GM12878 (cell line): Measurements from ENCODE around the gene MEGF11. TPM values are rescaled to one million over a fixed set of nuclear protein-coding genes. Genes with fewer than 3 reads are reported as not detected.

ENCODE experiments used
- ATAC-seq: fragments of 200-7000 bp; cut with Tn5 transposase; 3 replicates; pipeline ENCODE4 v1.9.1; 2020; ENCODE audit warnings: mild to moderate bottlenecking, moderate library complexity
- BruUV-seq: library from RNA; stranded (reverse); fragments of 400-500 nt; replicated peaks from 2 replicates; lab custom pipeline; 2021; lab: Mats Ljungman, UMichigan
- CTCF ChIA-PET: fragments of 300-600 bp; sonication (Branson Sonifier 250); formaldehyde crosslinking; extraction: SDS; loops from one replicate; lab custom pipeline; 2021; ENCODE audit warnings: inconsistent platforms; lab: Yijun Ruan, JAX
- POLR2A ChIA-PET: fragments of 350-600 bp; formaldehyde crosslinking; extraction: SDS; loops from one replicate; lab custom pipeline; 2021; ENCODE audit warnings: inconsistent platforms; lab: Charles Lee
- RAD21 ChIA-PET: fragments of 300-600 bp; sonication (Branson Sonifier 250); formaldehyde crosslinking; loops from one replicate; lab custom pipeline; 2023; ENCODE audit warnings: antibody characterized with exemption; ENCODE audit not compliant: unreplicated experiment; lab: Charles Lee
- SMC1A ChIA-PET: fragments of 300-600 bp; sonication (Branson Sonifier 250); formaldehyde crosslinking; loops from one replicate; lab custom pipeline; 2023; ENCODE audit not compliant: unreplicated experiment, uncharacterized antibody; lab: Charles Lee
- DNase-seq: peaks from one replicate; pipeline ENCODE4 v3.0.0-alpha.2; 2011; ENCODE audit warnings: low read depth, low spot score
- FAIRE-seq: peaks from 3 replicates; lab custom pipeline; 2011; peaks lifted over from hg19 to GRCh38; lab: Jason Lieb, UNC
- H2AFZ ChIP-seq: 2 replicates; pipeline ENCODE4 v1.6.0; 2011; ENCODE audit warnings: low read depth, low read length, control low read depth; ENCODE audit not compliant: control insufficient read depth
- H3K27ac ChIP-seq: 2 replicates; pipeline ENCODE4 v1.5.1; 2011; ENCODE audit warnings: control low read depth; ENCODE audit not compliant: control insufficient read depth, insufficient read depth
- H3K27me3 ChIP-seq, 2 experiments: replicated peaks in 1 of 2; 2 replicates each; pipeline versions ENCODE4 v1.6.0 to v1.6.1; 2011; ENCODE audit warnings: low read length in 1 of 2; ENCODE audit not compliant: control insufficient read depth in 2 of 2, insufficient read depth in 2 of 2
- H3K36me3 ChIP-seq, 2 experiments: 2 replicates each; pipeline ENCODE4 v1.5.1; 2011; ENCODE audit warnings: low read length in 1 of 2; ENCODE audit not compliant: control insufficient read depth in 2 of 2, insufficient read depth in 2 of 2
- H3K4me1 ChIP-seq: 2 replicates; pipeline ENCODE4 v1.6.1; 2011; ENCODE audit warnings: mild to moderate bottlenecking, low read length, moderate library complexity, mixed read lengths; ENCODE audit not compliant: control insufficient read depth, insufficient read depth
- H3K4me2 ChIP-seq: 2 replicates; pipeline ENCODE4 v1.6.0; 2011; ENCODE audit warnings: control low read depth; ENCODE audit not compliant: control insufficient read depth, insufficient read depth
- H3K4me3 ChIP-seq: fragments of 200-600 bp; sonication (generic); 2 replicates; pipeline ENCODE4 v1.5.1; 2016
- H3K79me2 ChIP-seq: 2 replicates; pipeline ENCODE4 v1.6.0; 2011; ENCODE audit warnings: low read length; ENCODE audit not compliant: control insufficient read depth, insufficient read depth
- H3K9ac ChIP-seq: 2 replicates; pipeline ENCODE4 v1.8.0; 2011; ENCODE audit warnings: low read length, control low read depth, mixed read lengths; ENCODE audit not compliant: control insufficient read depth, insufficient read depth
- H3K9me3 ChIP-seq: replicated peaks from 3 replicates; pipeline ENCODE4 v1.5.1; 2011; ENCODE audit warnings: mild to moderate bottlenecking, low read length; ENCODE audit not compliant: control insufficient read depth, insufficient read depth
- H4K20me1 ChIP-seq: 2 replicates; pipeline ENCODE4 v1.6.0; 2011; ENCODE audit not compliant: control insufficient read depth, insufficient read depth
- BCL11A ChIP-seq: IDR thresholded peaks from 2 replicates; pipeline ENCODE4 v1.6.1; 2011; ENCODE audit warnings: low read depth, low read length
- E2F4 ChIP-seq: IDR thresholded peaks from 2 replicates; pipeline ENCODE4 v1.6.1; 2012; ENCODE audit warnings: low read depth, low read length, improper control_type of control experiment
- HSF1 ChIP-seq: fragments of 150-350 bp; IDR thresholded peaks from 2 replicates; pipeline ENCODE4 v1.6.1; 2014; ENCODE audit warnings: mild to moderate bottlenecking, low read depth, low read length
- POLR2AphosphoS2 ChIP-seq: IDR thresholded peaks from 2 replicates; pipeline ENCODE4 v1.6.1; 2011; ENCODE audit warnings: low read depth, mild to moderate bottlenecking, low read length, improper control_type of control experiment, moderate library complexity
- SUZ12 ChIP-seq: fragments of 200-600 bp; sonication (generic); IDR thresholded peaks from one replicate; pipeline ENCODE4 v1.6.1; 2018; ENCODE audit warnings: antibody characterized with exemption, mild to moderate bottlenecking; ENCODE audit not compliant: unreplicated experiment
- ZNF207 ChIP-seq: fragments of 450-650 bp; IDR thresholded peaks from 2 replicates; pipeline ENCODE4 v1.6.1; 2014; ENCODE audit warnings: antibody characterized with exemption, mild to moderate bottlenecking, borderline replicate concordance
- ZNF274 ChIP-seq: IDR thresholded peaks from one replicate; pipeline ENCODE4 v1.8.0; 2011; ENCODE audit not compliant: insufficient read length, insufficient read depth
- ZZZ3 ChIP-seq: IDR thresholded peaks from 2 replicates; pipeline ENCODE4 v1.6.1; 2011; ENCODE audit warnings: low read depth; ENCODE audit not compliant: control insufficient read depth, insufficient read length
- WGBS: methylation state at CpG from one replicate; pipeline ENCODE4 v1.1.6; 2016; ENCODE audit warnings: low lambda C conversion rate; ENCODE audit not compliant: insufficient replicate concordance, insufficient coverage; ENCODE audit errors: missing lambda C conversion rate; 5-methylcytosine and 5-hydroxymethylcytosine counted together
- in situ Hi-C: fragments of 300-500 bp; cut with MboI; formaldehyde crosslinking; loops from 9 replicates; pipeline ENCODE4 v1.14.3; 2018; ENCODE audit warnings: mixed read lengths
- intact Hi-C: fragments of 100-400 bp; cut with micrococcal nuclease; formaldehyde crosslinking; loops from one replicate; pipeline ENCODE4 v1.14.2; 2022; ENCODE audit not compliant: unreplicated experiment
- polyA plus RNA-seq, 11 experiments: library from polyadenylated mRNA; depleted of rRNA in 4 of 11; unstranded in 6 of 11; stranded (reverse) in 5 of 11; fragments of >200 nt; fragmentation: Nextera tagmentation in 4 of 11; fragmentation: Illumina TruSeq in 1 of 11; extraction: Ambion mirVana in 4 of 11; extraction: Trizol in 1 of 11; gene quantifications; 1 replicate in 1 of 11; 2 replicates in 10 of 11; pipeline versions ENCODE4 v1.2.1 to v1.2.3, GENCODE V29; 2011 to 2016; ENCODE audit warnings: inconsistent platforms in 2 of 11, missing spikeins in 2 of 11, low read depth in 1 of 11
- total RNA-seq, 4 experiments: library from RNA; depleted of rRNA in 3 of 4; stranded (reverse); fragments of >200 nt in 3 of 4; fragmentation: Illumina TruSeq in 1 of 4; extraction: Trizol in 1 of 4; gene quantifications; 2 replicates each; pipeline versions ENCODE4 v1.2.1 to v1.2.3, GENCODE V29; 2013 to 2021

The MEGF11 gene
- total and polyA plus RNA-seq, 10 of the 15 experiments (the other 5 are each of a cell fraction or from before 2014, with no cell fraction given) = 0.03 to 1.7 (median 0.49) TPM

GRCh38 chr15:66109826-66110225 is 143.7 kb downstream of the MEGF11 start:
- Histone ChIP-seq H3K36me3 (no peaks in the 10 kb centered on the region), H2AFZ (no peak overlapping the region), H3K27me3 (peaks cover 0 to 2% of the 10 kb centered on the region in 2 experiments; a peak in 2 of 4 replicates), H3K79me2 (no peaks in the 10 kb centered on the region), H3K4me1 (no peaks in the 10 kb centered on the region; the same call in 1 of the 2 replicates), H3K27ac (no peak overlapping the region), H3K9me3 (no peaks in the 10 kb centered on the region), H3K4me3 (no peak overlapping the region), H3K4me2 (no peak overlapping the region), H3K9ac (no peak overlapping the region), H4K20me1 (no peaks in the 10 kb centered on the region)
- no TSS peak for BruUV-seq
- WGBS = 13% methylated on average over 5 of the region's 5 CpGs
- RAD21 ChIA-PET = interaction anchor here (1.1 to 1.7 kb wide), 3 partner anchors 21 to 193 kb away, joined by 3 to 4 read pairs (median 4); no protein-coding TSS in a partner anchor
- CTCF ChIA-PET = interaction anchor here (1.3 to 1.4 kb wide), 2 partner anchors 33 to 84 kb away, joined by 3 to 4 read pairs; no protein-coding TSS in a partner anchor
- no peak for DNase-seq
- POLR2A ChIA-PET = no interaction called here
- no peak for TF ChIP-seq HSF1
- no peak for TF ChIP-seq ZNF274
- TF ChIP-seq ZNF207 = no peak
- TF ChIP-seq SUZ12 = no peak
- no peak for TF ChIP-seq E2F4
- TF ChIP-seq BCL11A = no peak
- no peak for TF ChIP-seq POLR2AphosphoS2
- no peak for TF ChIP-seq ZZZ3
- no peak for FAIRE-seq
- intact Hi-C loops (no loop called here), in situ Hi-C loops (no loop called here)
- ATAC-seq = no peak
- SMC1A ChIA-PET = interaction anchor here (1.5 kb wide), 1 partner anchor 11 kb away, joined by 5 read pairs; no protein-coding TSS in a partner anchor
